ENCODE measurements around the gene IGHMBP2.

The IGHMBP2 gene

GRCh38 chr11:68889948-68890446, 13.7 kb upstream of the IGHMBP2 start:
- no peak for DNase-seq

- DNase-seq, result peak in 50 of 58 donors; percentile 5 to 71 (median 39)
Measured at GRCh38 chr11:68890490-68891231, 13.0 kb upstream of the IGHMBP2 start.

GRCh38 chr11:68891351-68891948, 12.2 kb upstream of the IGHMBP2 start:
- DNase-seq, result no peak

GRCh38 chr11:68892576-68892975, 11.1 kb upstream of the IGHMBP2 start:
- no peak for DNase-seq

- DNase-seq, result no peak
Measured at GRCh38 chr11:68893282-68893681, 10.4 kb upstream of the IGHMBP2 start.

GRCh38 chr11:68896171-68896959, 7.3 kb upstream of the IGHMBP2 start:
- DNase-seq, result no peak

GRCh38 chr11:68897441-68897840, 6.2 kb upstream of the IGHMBP2 start:
- DNase-seq, result no peak

DNA sequence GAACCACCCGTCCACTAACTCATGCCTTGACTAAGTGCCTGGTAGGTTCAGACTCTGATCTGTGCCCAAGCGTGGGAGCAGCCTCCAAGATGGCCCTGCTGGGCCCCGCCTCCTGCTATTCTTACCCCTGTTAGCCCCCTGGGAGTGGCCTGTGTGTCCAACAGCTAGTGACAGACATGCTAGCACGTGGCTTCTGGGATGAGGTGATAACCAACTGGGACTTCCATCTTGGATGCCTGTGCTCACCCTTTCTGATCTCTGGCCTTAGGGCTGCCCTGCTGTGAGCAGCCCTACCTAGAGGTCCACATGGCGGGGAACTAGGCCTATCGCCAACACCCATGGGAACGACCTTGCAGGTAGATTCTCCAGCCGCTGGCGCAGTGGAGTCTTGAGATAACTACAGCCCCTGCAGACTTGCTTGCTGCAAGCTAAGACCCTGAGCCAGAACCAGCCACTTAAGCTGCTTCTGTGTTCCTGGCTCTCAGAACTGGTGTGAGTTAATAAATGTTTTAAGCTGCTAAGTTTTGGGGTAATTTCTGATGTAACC, 2.8 kb upstream of the IGHMBP2 start:
- no peak for DNase-seq

DNA sequence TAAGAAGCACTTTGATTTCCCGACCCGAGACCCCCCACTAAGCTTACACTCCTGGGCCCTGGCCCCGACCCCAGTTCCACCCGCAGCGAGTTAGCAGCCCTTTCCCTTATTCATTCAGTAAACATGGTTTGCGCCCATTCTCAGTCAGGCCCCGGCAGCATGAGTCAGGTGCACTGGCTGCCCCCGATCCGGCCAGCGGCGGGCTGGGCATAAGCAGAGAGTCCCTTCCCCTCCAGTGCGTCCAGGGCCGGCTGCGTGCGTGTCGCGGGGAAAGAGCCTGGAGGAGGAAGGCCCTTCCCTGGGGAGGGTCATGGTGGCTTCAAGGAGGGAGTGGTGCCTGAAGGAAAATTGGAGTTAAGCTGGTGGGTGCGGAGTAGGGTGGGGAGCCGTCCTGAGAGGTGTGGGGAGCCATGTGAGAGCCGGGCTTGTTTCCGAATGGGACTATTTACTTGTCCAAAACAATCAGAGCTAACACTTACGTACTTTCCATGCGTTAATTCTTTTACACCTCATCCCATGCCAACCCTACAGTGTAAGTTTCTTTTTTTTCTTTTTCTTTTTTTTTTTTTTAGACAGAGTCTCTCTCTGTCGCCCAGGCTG, 657 bp downstream of the IGHMBP2 start:
- DNase-seq, result peak in 11 of 58 donors; percentile 24 to 51 (median 41)

DNA sequence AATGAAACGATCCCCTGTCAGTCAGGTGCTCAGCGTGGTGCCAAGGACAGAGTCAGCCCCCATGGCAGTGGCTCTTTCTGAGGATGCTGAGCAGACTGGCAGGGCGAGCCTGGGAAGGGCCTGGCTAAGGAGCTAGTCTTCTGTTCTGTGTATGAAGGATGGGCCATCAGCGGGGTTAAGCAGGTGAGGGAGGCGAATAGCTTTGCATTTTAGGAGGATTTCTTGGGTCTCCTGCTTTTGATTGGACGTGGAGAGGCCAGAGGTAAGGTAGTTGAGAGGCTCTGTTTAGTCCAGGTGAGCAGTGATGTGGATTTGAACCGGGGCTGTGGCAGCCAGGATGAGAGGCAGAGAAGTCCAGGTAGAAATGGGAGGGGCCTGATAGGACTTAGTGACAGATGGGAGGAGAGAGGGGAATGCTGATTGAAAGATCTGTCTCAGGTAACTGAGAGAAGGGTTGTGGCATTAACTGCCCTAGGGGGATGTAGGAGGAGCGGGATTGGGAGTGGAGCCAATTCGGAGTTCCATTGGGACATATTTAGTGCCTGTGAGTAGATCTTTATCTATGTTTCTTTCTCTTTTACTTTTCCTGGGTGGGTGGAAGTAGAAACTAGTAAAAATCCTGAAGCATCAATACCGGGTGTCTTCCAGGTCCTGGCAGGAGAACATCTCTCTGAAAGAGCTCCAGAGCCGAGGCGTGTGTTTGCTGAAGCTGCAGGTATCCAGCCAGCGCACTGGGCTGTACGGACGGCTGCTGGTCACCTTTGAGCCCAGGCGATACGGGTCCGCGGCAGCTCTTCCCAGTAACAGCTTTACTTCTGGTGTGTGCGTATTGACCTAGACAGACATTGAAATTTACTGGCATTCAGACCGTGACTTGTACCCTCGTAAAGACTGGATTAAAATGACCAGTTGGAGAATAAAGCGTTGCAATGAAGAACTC, 2.0 kb downstream of the IGHMBP2 start:
- DNase-seq, result no peak

- no peak for DNase-seq
Measured at GRCh38 chr11:68908273-68908672, 4.6 kb downstream of the IGHMBP2 start.

DNA sequence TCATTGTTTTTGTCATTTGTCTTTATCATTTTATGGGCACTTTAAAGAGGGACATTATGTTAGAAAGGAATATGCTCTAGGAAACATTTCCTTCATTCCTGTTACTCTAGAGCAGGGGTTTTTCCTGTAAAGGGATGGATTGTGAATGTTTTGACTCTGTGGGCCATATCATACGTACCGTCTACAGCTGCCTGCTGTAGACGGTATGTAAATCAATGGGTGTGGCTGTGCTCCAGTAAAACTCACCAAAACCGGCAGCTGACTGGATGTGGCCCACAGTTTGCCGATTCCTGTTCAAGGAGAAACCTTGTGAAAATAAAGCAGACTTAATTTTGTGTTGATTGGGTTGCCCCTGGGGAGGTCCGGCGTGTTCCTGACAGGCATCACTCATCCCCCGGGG, 7.3 kb downstream of the IGHMBP2 start:
- no peak for DNase-seq

- no peak for DNase-seq
Measured at GRCh38 chr11:68911731-68912130, 8.0 kb downstream of the IGHMBP2 start.

GRCh38 chr11:68912254-68912653, 8.6 kb downstream of the IGHMBP2 start:
- DNase-seq, result no peak

DNA sequence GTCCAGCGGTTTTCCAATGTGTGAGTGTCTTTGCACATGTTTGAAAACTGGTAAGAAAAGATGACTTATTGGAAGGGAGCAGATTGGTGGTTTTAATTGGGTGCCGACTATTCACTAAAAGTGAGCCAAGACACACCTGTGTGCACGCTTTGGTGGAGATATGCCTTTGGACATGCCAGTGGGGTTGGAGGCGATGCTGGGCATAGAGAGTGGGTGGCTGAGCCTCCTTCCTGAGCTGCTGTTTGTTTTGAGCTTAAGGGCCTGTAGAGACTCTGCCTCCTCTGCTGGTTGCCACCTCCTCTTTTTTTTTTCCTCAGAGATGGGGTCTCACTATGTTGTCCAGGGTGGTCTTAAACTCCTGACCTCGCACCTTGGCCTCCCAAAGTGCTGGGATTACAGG, 9.5 kb downstream of the IGHMBP2 start:
- no peak for DNase-seq

DNA sequence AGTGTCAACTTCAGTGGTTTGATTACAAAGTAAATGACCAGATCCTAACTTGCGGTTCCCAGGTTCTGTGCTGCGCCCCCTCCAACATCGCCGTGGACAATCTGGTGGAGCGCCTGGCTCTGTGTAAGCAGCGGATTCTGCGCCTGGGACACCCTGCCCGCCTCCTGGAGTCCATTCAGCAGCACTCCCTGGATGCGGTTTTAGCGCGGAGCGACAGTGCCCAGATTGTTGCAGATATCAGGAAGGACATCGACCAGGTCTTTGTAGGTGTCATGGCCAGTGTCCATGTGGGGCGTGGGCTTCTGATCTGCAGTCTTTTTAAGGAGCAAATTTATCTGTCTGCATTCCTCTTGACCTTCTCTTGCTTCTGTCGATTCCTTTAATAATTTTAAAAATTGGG, 11.1 kb downstream of the IGHMBP2 start:
- no peak for DNase-seq

DNA sequence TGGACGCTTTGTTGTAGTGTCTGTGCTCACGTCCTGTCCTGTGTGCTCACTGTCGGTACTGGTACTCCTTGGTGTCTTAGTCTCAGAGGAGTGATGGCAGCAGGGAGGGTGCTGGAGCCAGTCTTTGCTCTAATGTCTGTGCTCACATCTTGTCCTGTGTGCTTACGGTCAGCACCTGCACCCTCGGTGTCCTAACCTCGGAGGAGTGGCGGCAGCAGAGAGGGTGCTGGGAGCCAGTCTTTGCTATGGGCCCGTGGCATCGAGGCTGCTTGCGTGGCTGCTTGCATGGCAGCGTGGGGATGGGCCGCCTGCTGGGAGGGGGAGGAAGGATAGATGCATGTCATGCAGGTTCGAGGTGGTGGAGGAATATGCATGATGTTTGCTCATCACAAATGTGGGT, 12.7 kb downstream of the IGHMBP2 start:
- DNase-seq, result no peak

- DNase-seq, result no peak
Measured at GRCh38 chr11:68923614-68924013, 19.9 kb downstream of the IGHMBP2 start.

DNA sequence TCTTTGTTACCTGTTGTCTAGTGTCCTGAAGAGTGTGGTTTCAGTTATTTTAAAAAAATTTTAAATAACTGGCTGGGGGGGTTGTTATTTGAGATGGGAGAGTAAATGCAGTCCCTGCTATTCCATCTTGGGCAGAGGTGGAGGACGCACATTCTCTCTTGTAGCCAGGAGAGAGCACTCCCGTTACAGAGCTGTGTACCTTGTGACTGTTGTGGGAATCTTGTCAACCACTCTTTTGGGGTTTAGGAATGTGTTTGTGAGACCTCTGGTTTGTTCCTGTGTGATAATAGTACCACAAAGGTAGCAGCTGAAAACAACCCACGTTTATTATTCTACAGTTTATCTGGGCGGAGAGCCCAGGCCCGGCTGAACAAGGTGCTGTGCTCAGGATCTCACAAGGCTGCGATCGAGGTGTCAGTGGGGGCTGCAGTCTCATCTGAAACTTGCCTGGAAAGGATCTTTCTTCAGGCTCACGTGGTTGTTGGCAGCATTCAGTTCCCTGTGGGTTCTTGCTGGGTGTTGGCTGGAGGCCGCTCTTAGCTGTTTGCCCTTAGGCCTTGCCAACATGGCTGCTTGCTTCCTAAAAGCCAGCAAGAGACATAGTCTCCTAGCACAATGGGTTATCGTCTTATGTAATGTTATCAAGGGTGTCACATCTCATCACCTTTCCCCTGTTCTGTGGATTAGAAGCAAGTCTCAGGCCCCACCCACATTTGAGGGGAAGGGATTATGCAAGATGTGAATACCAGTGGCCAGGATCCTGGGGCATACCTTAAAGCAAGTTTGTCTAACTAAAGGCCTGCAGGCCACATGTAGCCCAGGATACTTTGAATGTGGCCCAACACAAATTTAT, 20.6 kb downstream of the IGHMBP2 start:
- no peak for DNase-seq
